GM18511 (cell line): Measurements from ENCODE around the gene SH3RF3.

Experiments used
- ATAC-seq: cut with Tn5 transposase; IDR thresholded peaks from one replicate; pipeline ENCODE4 v1.9.1; 2021; ENCODE audit warnings: mild to moderate bottlenecking, moderate library complexity; ENCODE audit not compliant: unreplicated experiment

Gene SH3RF3

DNA sequence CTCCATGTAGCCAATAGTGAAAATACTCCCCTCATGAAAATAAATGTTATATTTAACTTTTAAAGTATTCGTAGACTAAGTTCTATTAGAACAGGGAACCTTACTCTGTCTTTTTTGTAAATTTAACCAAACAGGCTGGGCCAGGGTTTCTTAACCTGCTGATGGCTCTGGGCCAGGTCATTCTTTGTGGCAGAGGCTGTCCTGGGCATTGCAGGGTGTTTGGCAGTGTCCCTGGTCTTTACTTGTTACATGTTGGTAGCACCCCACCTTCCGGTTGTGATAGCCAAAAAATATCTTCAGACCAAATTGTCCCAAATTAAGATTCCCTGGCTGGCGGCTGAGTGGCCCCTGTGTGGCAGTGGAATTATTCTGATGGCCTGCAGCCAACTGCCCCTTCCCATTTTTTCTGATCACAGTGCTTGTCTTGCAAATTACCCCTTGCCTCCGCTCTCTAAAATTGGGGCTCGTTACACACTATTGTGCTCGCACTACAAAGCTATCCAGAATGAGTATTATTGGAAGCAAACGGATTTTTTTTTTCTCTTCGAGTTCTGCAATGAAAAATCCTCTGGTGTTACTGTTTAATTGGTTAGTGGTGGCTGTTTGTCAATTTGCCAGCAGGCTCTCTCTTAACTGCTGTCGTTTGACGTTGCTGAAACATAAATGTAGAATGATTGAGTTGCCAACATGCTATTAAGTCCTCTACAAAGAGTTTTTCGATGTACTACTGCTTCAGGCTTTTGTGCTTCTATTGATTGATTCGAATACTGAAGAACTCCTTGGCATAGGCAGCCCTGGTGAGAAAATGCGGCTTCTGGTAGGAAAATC is 216.9 kb downstream of the SH3RF3 start:
- no peak for ATAC-seq

DNA sequence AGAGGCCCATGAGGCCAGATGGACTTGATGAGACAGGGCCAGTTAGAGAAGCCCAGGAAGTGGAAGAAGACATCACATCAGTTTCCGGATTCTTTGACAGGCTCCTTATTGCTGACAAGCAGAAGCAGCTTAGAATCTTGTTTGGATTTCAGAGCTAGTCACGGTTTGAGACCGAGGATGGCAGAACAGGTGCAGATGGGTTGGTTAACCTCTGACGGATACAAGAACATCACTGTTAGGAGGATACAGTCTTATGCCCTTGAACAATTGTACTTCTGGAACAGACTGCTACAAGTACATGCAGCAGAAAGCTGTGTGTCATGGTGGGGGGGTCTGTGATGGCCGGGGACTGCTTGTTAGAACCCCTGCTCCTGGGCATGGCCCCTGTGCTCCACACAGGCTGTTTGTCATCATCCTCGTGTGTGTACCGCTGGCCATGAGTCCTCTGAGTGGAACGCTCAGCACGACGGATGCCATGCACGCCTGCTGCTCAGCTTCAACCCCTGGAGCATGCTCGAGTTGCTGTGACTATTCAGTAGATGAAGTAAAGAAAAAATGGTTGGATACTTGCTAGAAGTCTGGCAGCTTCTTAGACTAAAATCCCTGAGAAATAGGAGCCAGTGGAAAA is 217.7 kb downstream of the SH3RF3 start:
- no peak for ATAC-seq

DNA sequence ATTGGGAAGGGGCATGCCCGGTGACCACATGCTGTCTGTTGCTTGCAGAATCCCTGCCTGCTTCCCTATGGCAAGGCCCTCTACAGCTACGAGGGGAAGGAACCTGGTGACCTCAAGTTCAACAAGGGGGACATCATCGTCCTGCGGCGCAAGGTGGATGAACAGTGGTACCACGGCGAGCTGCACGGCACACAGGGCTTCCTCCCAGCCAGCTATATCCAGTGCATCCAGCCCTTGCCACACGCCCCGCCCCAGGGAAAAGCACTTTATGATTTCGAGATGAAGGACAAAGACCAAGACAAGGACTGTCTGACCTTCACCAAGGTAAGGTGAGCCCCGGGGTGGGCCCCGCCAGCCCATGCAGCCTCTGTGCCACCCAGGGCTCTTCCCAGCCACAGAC is 218.6 kb downstream of the SH3RF3 start:
- no peak for ATAC-seq

DNA sequence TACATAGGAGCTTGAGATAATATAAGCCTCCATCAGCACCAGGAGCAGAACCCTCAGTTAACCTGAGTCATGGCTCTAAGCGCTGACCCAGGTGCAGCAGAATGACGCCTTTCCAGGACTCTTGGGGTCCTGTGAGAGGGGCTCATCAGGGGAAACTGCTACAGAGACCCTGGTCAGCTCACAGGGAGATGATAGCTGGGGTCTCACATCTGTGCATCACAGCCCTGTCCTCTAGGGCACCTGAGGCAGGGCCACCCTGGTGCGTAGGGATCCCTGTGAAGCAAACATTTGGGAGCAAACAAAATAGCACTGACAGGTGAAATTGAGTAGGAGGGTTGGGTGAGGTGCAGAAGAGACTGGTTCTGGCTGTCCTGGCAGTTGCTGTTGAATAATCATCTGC is 219.2 kb downstream of the SH3RF3 start:
- no peak for ATAC-seq

DNA sequence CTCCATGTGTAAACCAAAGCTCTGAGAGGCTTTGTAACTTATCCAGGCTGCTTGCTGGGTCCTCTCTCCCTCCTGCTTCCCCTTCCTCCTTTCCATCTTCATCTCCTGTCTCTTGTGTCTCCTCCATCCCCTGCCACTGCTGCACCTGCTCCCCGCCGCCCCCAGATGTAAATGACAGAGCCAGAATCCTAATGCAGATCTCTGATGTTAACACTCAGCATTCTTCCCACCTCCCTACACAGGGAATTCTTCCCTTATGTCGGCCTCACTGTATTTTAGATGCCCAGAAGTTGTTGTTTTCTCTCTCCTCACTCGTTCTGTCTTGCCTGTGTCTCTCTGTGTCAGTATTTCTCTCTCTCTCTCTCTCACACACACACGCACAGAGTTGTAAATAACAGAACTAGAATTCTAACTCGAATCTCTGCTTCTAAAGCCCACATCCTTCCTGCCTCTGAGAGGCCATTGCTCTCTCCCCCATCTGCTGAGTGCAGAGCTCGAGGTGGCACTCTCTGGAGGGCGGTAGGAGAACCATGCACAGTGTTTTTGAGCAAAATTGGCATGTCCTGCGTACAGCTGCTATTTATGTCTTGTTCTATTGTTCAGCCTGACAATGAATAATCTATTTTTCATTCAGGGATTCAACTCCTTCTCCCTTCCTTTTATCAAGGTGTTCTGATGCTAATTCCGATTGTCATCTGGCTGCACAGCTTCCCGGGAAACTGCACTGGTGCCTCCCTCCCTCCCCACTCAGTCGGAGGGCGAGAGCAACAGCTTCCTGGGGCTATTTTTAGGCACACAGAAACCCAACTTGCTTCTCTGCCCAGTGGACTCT is 219.9 kb downstream of the SH3RF3 start:
- peak; percentile 78 for ATAC-seq

DNA sequence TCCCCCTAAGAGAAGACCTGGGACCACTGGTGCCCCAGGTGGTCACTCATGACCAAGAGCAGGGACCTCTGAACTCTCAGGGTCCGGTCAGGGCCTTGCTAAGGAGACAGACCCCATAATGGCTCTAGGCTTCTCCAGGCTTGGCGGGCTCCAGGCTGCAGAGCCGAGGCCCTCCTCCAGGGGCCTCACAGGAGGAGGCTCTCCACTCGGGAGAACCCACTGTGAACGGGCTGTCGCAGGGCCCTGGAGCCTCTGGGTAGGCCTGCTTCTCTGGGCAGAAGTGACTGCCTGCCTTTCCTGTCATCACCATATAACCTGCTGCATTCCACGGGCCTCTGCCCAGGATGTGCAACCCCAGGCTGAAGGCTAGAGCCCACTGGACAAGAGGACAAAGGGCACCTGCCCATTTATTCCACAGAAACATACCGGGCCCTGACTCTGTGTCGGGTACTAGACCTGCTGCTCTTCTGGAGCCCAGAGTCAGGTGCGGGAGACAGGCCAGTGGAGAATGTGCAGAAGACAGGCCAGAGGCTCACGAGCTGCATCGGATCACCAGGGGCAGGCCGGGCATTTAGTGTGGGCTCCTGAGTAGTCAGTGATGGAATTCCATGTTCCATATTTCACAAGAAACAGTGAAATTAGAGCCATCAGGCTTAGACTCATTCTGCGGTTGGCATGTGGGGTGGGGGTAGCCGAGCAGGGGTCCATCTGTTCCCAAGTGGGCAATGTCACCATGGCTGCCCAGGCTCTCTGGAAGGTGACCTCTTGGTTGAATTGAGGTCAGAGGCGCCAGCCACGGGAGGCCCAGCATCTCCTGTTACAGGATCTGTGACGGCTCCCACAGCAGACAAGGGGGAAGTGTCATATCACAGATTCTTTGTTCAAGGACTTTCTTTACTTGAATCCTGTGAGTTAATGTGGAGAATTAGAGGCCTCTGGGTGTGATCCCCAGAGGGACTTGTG is 220.8 kb downstream of the SH3RF3 start:
- no peak for ATAC-seq

DNA sequence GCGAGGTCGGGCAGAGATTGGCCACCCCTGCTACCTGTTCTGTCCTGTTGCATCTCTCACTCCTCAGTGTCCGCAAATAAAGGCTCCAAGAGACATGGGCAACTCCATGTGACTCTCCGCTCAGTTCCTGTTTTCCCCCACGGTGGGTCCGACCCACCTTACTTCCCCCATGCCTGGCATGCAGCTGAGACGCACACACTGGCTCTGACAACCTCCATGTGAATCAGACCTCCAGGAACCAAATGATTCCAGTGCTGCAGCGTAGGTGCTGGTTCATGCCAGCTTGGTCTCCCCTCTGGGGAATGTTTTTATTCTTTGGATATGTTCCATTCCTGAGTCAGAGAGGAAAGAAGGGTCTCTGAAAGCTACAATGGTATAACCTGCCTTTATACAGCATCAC is 221.5 kb downstream of the SH3RF3 start:
- ATAC-seq = no peak

DNA sequence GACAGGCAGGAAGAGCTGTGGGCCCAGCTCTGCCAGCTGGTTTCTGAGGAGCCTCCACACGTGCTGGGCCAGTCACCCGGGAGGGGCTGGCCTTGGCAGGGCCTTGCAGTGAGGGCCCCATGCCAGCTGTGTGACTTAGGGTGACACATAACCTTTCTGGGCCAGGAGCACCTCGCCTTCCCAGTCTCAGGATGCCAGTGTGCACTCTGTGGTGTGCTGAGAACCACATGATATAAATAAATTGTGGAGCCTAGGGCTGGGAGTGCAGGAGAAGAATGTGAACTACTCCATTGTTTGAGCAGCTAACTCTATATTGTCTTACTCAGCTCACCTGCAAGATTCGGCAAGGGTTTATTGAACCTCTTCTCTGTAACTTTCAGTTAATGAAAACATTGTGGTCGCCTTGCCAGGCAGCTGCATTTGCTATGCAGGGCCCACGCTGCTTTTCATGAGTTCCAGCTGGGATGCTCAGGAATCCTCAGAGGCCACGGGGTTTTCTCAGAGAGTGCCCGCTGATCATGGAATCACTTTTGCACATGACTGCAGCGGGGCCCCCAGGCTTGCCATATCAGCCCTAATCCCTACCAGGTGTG is 222.3 kb downstream of the SH3RF3 start:
- no peak for ATAC-seq

DNA sequence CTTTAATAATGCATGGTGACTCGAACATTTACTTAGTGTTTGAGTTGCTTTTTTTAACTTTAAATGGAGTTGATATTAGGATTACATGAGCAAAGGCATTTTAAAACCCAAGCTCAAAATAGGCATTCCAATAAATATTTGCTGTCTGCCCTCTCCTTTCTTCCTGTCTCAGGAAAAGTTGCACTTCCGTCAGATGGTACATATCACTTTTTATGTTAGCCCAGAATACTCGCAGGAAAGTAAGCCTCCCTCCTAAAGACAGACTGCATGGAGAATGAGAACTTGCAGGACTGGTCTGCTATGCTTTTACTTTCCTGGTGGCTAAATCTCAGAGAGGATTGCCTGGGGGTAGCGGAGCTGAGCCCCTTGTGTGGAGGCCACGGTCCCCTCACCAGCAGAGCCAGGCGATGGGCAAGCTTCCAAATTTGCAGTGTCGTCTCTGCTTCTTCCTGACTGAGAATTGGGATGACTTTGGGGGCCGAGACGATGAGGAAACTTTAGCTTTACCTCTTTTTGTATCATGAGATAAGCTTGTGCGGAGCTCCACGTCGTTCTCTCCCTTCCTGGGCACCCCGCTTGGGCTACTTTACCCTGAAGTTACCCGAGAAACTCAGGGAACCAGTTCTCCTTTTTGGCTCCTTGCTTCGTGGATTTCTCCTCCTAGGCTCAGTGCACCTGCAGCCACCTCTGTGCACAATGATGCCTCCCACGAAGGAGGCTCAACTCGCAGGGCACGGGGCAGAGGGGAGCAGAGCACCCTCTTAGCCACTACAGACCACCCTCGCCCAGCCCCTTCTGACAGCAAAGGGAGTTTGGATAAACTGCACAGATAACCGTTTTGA is 223.3 kb downstream of the SH3RF3 start:
- ATAC-seq = no peak

DNA sequence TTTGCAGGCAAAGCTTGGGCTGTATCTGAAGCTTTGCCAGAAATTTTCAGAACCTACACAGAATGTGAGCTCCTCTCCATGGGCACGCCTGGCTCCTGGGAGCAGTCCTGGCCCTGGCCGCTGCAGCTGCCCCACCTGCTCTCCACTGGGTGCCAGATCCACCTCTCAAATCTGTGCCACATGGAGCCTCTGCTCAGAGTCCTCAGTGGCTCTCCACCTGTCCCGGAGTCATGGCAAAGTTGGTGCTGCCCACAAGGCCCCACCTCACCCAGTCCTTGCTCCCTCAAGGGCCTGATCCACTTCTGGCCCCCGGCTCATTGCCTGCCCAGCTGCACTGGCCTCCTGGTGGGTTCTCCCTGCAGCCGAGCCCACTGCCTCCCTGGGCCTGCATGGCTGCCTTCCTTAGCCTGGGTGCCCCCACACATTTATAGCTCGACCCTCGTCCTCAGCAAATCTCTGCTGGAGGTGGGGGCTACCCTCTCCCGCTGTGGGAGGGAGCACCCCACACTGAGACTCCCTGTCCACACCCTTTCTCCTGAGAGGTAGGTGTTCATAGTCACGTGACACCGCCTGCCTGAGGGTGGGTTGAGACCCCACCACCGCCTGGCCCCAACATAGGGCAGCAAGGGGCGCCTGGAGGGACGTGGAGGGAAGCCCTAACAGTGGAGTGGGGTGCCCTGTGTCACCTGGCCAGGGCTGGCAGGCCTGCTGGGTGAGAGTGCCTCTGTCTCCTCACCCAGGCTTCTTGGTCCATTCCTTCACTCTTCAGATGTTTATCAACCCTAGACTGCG is 224.1 kb downstream of the SH3RF3 start:
- ATAC-seq = no peak

DNA sequence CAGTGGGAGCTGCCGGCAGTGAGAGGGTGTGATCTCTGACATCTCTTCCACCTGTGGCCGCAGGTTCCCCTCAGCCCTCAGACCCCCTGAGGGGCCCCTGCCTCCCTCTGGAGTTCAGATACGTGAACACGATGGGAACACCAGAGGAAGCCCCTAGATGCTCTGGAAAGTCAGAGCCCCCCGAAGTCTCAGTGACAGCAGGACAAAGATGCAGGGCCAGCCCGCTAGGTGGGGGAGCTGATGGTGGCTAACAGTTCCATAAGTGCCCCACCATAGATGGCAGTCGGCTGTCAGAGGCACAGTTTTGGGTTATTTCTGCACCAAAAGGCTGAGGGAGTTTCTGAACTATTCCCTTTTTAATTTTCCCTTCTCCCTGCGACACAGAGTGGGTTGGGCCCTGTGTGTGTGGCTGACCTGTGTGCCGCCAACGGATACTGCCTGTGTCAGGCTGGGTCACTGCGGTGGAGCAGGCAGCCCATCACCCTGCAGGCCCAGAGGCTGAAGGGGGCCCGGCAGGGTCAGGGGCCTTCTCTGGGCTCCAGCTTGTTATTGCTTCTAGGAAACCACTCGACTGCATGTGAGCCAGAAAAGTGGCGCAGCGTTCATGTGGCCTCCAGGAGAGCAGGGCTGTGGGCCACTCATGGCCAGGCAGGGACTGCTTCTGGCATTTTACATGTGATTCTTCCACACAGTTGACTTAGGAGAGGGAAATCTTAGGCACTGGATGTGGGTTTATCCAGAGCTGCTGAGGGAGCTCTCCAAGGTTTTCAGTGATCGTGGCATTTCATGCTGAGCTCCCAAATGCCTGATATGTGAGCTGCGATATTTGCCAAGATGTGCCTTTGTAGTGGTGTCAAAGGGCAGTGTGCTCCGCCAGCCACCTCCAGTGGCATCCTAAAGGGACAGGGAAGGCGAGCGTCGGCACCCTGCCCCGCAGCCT is 225.1 kb downstream of the SH3RF3 start:
- ATAC-seq = no peak

DNA sequence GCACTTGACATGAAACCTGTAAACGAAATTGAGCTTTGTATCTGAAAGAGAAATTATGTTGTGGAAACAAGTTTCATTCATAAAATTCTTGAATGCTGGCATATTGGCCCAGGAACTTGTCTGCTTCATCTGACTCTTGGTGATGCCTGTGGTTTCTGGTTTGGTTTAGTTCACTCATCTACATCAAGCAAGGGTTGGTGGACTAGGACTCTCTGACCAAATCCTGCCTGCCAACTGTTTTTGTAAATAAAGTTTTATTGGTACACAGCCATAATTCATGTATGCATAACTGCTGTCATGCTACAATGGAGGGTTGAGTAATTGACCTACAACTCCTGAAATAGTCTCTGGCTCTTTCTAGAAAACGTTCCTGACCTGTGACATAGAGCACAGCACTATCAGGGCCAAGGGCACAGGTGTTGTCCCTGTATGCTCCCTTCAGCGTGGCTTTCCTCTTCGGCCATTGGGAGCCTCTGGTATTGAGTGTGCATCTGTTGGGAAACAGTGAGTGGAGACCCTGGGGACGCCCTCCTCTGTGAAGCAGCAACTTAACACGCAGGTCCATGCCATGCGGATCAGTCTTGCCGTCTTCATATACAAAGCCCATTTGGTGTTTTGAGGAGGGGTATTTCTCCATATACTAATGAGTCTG is 226.3 kb downstream of the SH3RF3 start:
- no peak for ATAC-seq

DNA sequence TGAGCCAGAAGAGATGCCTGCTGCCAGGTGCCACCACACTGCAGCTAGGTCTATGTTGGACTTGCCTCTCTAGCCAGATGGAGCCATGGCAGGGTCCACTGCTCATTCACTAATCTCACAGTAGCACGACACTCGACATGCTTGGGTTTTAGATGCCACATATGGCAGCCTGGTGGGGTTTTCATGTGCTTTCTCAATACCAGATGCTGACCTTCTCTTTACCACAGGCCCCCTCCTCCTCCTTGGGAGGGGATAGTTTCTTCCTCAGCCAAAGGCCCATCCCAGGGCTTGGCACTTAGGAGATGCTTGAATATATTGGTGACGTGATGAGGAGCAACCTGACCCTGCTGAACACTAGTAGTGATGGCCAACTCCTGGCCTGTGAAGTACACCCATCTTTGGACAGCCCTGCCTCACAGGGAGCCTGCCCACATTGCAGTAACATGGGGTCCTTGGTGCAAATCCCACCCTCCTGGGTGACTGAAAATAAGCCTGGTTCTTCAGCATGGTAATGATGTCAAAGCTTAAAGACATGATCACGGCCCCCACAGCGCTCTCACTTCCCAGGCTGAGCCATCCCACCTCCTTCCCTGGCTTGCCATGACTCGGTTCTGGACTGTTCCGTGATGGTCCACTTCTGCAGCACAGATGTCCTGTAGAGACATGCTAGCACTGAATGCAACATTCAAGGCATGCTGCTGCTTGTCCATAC is 227.5 kb downstream of the SH3RF3 start:
- no peak for ATAC-seq

DNA sequence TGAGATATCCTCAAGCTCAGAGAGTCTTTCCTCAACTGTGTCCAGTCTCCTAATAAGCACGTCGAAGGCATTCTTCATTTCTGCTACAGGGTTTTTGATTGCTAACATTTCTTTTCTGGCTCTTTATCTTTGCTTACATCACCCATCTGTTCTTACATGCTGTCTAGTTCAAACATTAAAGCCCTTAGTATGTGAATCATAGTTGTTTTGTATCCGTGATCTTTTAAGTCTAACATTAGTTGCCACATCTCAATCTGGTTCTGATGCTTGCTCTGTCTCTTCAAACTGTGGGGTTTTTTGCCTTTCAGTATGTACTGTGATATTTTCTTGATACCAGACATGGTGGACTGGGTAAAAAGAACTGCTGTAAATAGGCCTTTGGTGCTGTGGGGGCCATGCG is 235.2 kb downstream of the SH3RF3 start:
- no peak for ATAC-seq

DNA sequence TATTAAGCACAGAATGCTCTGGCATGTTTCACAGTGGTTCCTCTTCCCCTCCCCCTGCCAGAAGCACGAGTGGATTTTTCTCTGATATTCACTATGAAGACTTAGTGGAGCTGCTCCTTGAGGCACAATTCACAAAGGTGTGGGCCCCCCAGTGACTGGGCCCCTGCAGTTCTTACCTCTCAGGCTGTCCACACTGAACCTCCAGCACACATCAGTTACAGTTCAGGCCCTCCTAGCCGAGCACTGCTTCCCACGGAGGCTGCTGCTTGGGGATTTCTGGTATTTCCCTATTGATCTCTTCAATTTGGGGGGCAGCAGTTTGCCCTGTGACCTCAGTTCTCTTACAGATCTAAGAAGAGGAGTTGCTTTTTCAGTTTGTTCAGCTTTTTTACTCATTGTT is 236.1 kb downstream of the SH3RF3 start:
- no peak for ATAC-seq

DNA sequence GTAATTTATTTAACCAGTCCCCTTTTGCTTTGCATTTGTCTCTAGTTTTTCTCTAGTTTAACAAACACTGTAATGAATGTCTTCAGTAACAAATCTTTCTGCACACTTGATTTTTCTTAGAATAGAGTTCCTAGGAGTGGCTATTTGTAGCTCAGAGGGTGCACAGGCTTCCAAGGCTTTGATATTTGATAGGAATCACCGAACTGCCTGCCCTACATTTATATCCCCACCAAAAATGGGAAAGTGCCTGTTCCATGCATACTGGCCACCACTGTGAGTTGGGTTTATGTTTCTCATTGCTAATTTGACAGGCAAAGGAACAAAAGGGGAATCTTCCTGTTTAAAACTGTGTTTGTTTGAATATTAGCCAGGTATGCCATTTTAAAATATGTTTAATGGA is 238.7 kb downstream of the SH3RF3 start:
- ATAC-seq = no peak
